Mucosa of rectum (tissue), 2 donors: ENCODE measurements around the gene PRICKLE4.
"Not testable (repeated sequence)": the region's sequence is repeated elsewhere in the genome, so short reads cannot be mapped to it uniquely, and the experiment has no call there.

Experiments used
- H3K27ac ChIP-seq, 2 donors: one replicate each; pipeline ENCODE4 v1.7.0; 2013; ENCODE audit warnings: inconsistent platforms in 2 of 2, low read depth in 2 of 2, low read length in 2 of 2
- H3K27me3 ChIP-seq, 2 donors: one replicate each; pipeline ENCODE4 v1.7.0; 2013; ENCODE audit warnings: low read length in 2 of 2; ENCODE audit not compliant: control insufficient read depth in 2 of 2, insufficient read depth in 2 of 2
- H3K36me3 ChIP-seq, 2 donors: one replicate each; pipeline ENCODE4 v1.7.0; 2013; ENCODE audit warnings: low read length in 2 of 2; ENCODE audit not compliant: control insufficient read depth in 2 of 2, insufficient read depth in 2 of 2
- H3K4me1 ChIP-seq, 2 donors: one replicate each; pipeline ENCODE4 v1.7.0; 2013; ENCODE audit warnings: low read length in 2 of 2, mild to moderate bottlenecking in 1 of 2; ENCODE audit not compliant: control insufficient read depth in 2 of 2, insufficient read depth in 2 of 2
- H3K4me3 ChIP-seq, 2 donors: one replicate each; pipeline ENCODE4 v1.7.0; 2013; ENCODE audit warnings: low read length in 2 of 2
- H3K9ac ChIP-seq, 2 donors: one replicate each; pipeline ENCODE4 v1.7.0; 2013; ENCODE audit warnings: low read length in 2 of 2, low read depth in 1 of 2, mild to moderate bottlenecking in 1 of 2
- H3K9me3 ChIP-seq, 2 donors: one replicate each; pipeline ENCODE4 v1.7.0; 2013; ENCODE audit warnings: low read length in 2 of 2; ENCODE audit not compliant: control insufficient read depth in 2 of 2
- donor health status: healthy.
- donor health status: Normal muscosa, but diverticular disease.

Gene PRICKLE4

DNA sequence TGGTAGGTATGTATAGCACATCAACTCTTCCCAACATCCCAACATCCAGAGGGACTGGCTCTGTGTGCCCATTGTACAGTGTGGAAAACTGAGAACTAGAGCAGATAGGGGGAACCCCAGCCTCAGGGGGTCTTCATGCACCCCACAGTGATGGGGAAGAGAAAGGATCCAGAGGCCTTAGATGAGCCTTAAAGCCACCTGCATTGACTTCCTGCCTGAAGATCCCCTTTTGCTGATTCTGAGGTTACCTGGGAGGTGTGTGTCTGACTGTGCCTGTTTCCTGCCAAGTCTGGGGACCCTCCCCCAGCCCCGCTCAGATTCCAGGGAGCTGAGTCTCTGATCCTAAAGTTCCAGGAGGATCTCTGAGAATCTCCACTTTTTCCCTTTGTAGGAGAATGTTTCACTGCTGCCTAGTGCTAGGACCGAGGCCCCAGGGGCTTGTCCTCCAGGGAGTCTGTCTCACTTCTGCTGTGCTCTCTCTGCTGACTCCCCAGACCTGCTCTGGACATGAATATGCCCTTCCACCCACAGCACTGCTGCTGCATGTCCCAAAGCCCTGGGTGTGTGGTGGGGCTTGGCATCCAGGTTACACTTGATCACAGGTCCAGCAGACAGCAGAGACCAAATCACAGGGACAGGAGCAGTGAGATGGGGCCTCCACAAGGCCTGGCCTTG lies 20.5 kb upstream of the PRICKLE4 start:
- Histone ChIP-seq H3K9me3 (no peaks in the 10 kb centered on the region), H3K4me1 (no peaks in the 10 kb centered on the region), H3K27ac (no peak overlapping the region), H3K36me3 (no peaks in the 10 kb centered on the region), H3K9ac (no peak overlapping the region), H3K27me3 (no peaks in the 10 kb centered on the region), H3K4me3 (no peak overlapping the region)

GRCh38 chr6:41763470-41763869 lies 17.1 kb upstream of the PRICKLE4 start:
- Histone ChIP-seq H3K4me1 (peaks cover 0 to 7% of the 10 kb centered on the region in 2 donors), H3K27me3 (no peaks in the 10 kb centered on the region), H3K4me3 (no peak overlapping the region), H3K9me3 (no peaks in the 10 kb centered on the region), H3K36me3 (no peaks in the 10 kb centered on the region), H3K27ac (no peak overlapping the region), H3K9ac (no peak overlapping the region)

DNA sequence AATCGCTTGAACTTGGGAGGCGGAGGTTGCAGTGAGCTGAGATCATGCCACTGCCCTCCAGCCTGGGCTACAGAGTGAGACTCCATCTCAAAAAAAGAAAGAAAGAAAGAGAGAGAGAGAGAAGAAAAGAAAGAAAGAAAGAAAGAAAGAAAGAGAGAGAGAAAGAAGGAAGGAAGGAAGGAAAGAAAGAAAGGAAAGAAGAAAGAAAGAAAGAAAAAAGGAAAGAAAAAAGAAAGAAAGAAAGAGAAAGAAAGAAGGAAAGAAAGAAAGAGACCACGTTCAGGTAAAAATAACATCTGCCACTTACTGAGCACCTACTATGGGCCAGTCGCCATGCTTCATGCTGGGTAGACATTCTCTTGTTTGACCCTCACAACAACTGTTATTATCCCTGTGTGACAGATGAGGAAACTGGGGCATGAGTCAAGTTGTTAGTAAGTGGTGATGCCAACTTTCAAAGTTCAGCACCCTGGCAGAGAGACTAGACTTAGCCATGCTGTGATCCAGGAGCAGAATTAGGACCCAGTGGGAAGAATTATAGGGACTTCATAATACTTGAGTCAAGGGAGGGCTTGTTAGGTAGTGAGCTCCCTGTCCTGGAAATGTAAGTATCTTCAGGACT lies 14.4 kb upstream of the PRICKLE4 start:
- not testable (repeated sequence) for H3K4me3 ChIP-seq, H3K36me3 ChIP-seq, H3K4me1 ChIP-seq, H3K27ac ChIP-seq, H3K9ac ChIP-seq, H3K9me3 ChIP-seq, H3K27me3 ChIP-seq

GRCh38 chr6:41767112-41767833 lies 13.3 kb upstream of the PRICKLE4 start:
- Histone ChIP-seq H3K4me3 (no peak overlapping the region), H3K36me3 (peaks cover 12 to 16% of the 10 kb centered on the region in 2 donors), H3K4me1 (peaks cover 4 to 10% of the 10 kb centered on the region in 2 donors), H3K27me3 (no peaks in the 10 kb centered on the region), H3K9me3 (no peaks in the 10 kb centered on the region), H3K9ac (peak overlapping the region in 1 of 2 donors; percentile 30), H3K27ac (peak overlapping the region; percentile 23 to 27)

- H3K27ac ChIP-seq: no peak overlapping the region
- H3K36me3 ChIP-seq: peaks cover 20% of the 10 kb centered on the region in 2 donors
Measured at GRCh38 chr6:41768545-41769308, 11.9 kb upstream of the PRICKLE4 start.

GRCh38 chr6:41769376-41769775 lies 11.2 kb upstream of the PRICKLE4 start:
- peaks cover 4 to 10% of the 10 kb centered on the region in 2 donors for H3K4me1 ChIP-seq
- no peaks in the 10 kb centered on the region for H3K27me3 ChIP-seq
- no peak overlapping the region for H3K27ac ChIP-seq
- H3K4me3 ChIP-seq: no peak overlapping the region
- no peak overlapping the region for H3K9ac ChIP-seq
- no peaks in the 10 kb centered on the region for H3K9me3 ChIP-seq
- H3K36me3 ChIP-seq: peaks cover 22 to 23% of the 10 kb centered on the region in 2 donors

More at GRCh38 chr6:41768545-41769308, 11.9 kb upstream of the PRICKLE4 start:
- Histone ChIP-seq H3K9me3 (no peaks in the 10 kb centered on the region), H3K4me3 (no peak overlapping the region), H3K9ac (no peak overlapping the region), H3K4me1 (peaks cover 4 to 10% of the 10 kb centered on the region in 2 donors), H3K27me3 (no peaks in the 10 kb centered on the region)

- Histone ChIP-seq H3K9me3 (no peaks in the 10 kb centered on the region), H3K27ac (no peak overlapping the region), H3K4me1 (peaks cover 4 to 10% of the 10 kb centered on the region in 2 donors), H3K36me3 (peaks cover 28 to 35% of the 10 kb centered on the region in 2 donors), H3K27me3 (no peaks in the 10 kb centered on the region), H3K4me3 (no peak overlapping the region), H3K9ac (no peak overlapping the region)
Measured at GRCh38 chr6:41770381-41771057, 10.1 kb upstream of the PRICKLE4 start.

- Histone ChIP-seq H3K9me3 (no peaks in the 10 kb centered on the region), H3K36me3 (peaks cover 28 to 38% of the 10 kb centered on the region in 2 donors), H3K4me1 (peaks cover 4 to 10% of the 10 kb centered on the region in 2 donors), H3K4me3 (no peak overlapping the region), H3K27me3 (no peaks in the 10 kb centered on the region), H3K9ac (no peak overlapping the region), H3K27ac (no peak overlapping the region)
Measured at GRCh38 chr6:41771058-41771983, 9.3 kb upstream of the PRICKLE4 start.

- H3K9me3 ChIP-seq: no peaks in the 10 kb centered on the region
Measured at GRCh38 chr6:41774841-41775240, 5.7 kb upstream of the PRICKLE4 start.

More at GRCh38 chr6:41774841-41775240, 5.7 kb upstream of the PRICKLE4 start:
- peaks cover 28 to 45% of the 10 kb centered on the region in 2 donors for H3K36me3 ChIP-seq
- H3K27ac ChIP-seq: no peak overlapping the region
- H3K27me3 ChIP-seq: no peaks in the 10 kb centered on the region
- peaks cover 2 to 9% of the 10 kb centered on the region in 2 donors for H3K4me1 ChIP-seq
- no peak overlapping the region for H3K4me3 ChIP-seq
- no peak overlapping the region for H3K9ac ChIP-seq
